SU-DHL-6 (cell line): ENCODE measurements around the gene PDCD1.

ENCODE experiments used
- H2AFZ ChIP-seq: fragments of 200-600 bp; sonication (generic); 2 replicates; pipeline ENCODE4 v1.6.1; 2014; ENCODE audit warnings: low read depth, mild to moderate bottlenecking, moderate library complexity, mixed read lengths, antibody characterized with exemption, low read length; ENCODE audit not compliant: severe bottlenecking
- H3F3A ChIP-seq: fragments of 200-600 bp; shearing (Covaris generic); 2 replicates; pipeline ENCODE4 v1.6.0; 2016; ENCODE audit warnings: antibody characterized with exemption, mild to moderate bottlenecking; ENCODE audit not compliant: insufficient read depth
- H3K27ac ChIP-seq: fragments of 200-600 bp; sonication (generic); 2 replicates; pipeline ENCODE4 v1.5.1; 2016; ENCODE audit warnings: low read depth, mild to moderate bottlenecking, low read length, moderate library complexity, mixed read lengths
- H3K27me3 ChIP-seq: fragments of 200-600 bp; sonication (generic), shearing (Covaris generic); 2 replicates; pipeline ENCODE4 v1.6.0; 2014; ENCODE audit warnings: mild to moderate bottlenecking, low read length
- H3K36me3 ChIP-seq: fragments of 200-600 bp; sonication (generic); 2 replicates; pipeline ENCODE4 v1.6.1; 2014; ENCODE audit warnings: mild to moderate bottlenecking, low read length, mixed read lengths
- H3K4me2 ChIP-seq: fragments of 300-600, 200-600 bp; shearing (Covaris generic), sonication (generic); 2 replicates; pipeline ENCODE4 v1.6.0; 2014; ENCODE audit warnings: low read length, low read depth, mild to moderate bottlenecking; ENCODE audit not compliant: poor library complexity, severe bottlenecking
- H3K4me3 ChIP-seq: fragments of 200-600 bp; sonication (generic); 2 replicates; pipeline ENCODE4 v1.5.1; 2014; ENCODE audit warnings: antibody characterized with exemption, low read length, mild to moderate bottlenecking, mixed read lengths; ENCODE audit not compliant: insufficient read depth, poor library complexity, severe bottlenecking
- H3K79me2 ChIP-seq: fragments of 200-600 bp; sonication (generic); 2 replicates; pipeline ENCODE4 v1.6.1; 2014; ENCODE audit warnings: mild to moderate bottlenecking, low read length, moderate library complexity; ENCODE audit not compliant: insufficient read depth
- H3K9ac ChIP-seq: fragments of 200-600 bp; sonication (generic); 2 replicates; pipeline ENCODE4 v1.7.0; 2014; ENCODE audit warnings: mild to moderate bottlenecking, low read length
- H3K9me2 ChIP-seq: fragments of 200-600 bp; sonication (generic); replicated peaks from 2 replicates; pipeline ENCODE4 v1.6.1; 2014; ENCODE audit warnings: low read length; ENCODE audit not compliant: insufficient read depth
- H3K9me3 ChIP-seq: fragments of 200-600 bp; sonication (generic); 2 replicates; pipeline ENCODE4 v1.6.1; 2014; ENCODE audit warnings: low read length, mixed read lengths; ENCODE audit not compliant: insufficient read depth
- H4K20me1 ChIP-seq: fragments of 200-600 bp; sonication (generic); 2 replicates; pipeline ENCODE4 v1.6.1; 2014; ENCODE audit warnings: low read depth, mild to moderate bottlenecking, antibody characterized with exemption, low read length, moderate library complexity, mixed read lengths
- CTCF ChIP-seq: fragments of 200-600 bp; sonication (generic); IDR thresholded peaks from one replicate; pipeline ENCODE4 v1.5.1; 2017; ENCODE audit warnings: antibody characterized with exemption, mild to moderate bottlenecking, low read length, moderate library complexity; ENCODE audit not compliant: insufficient read depth, poor library complexity, severe bottlenecking
- EZH2phosphoT487 ChIP-seq: fragments of 200-600 bp; sonication (generic), shearing (Covaris generic); conservative IDR thresholded peaks from 2 replicates; pipeline ENCODE4 v1.6.1; 2018; ENCODE audit warnings: mild to moderate bottlenecking, antibody characterized with exemption, low read length, moderate library complexity, mixed read lengths

The PDCD1 gene

DNA sequence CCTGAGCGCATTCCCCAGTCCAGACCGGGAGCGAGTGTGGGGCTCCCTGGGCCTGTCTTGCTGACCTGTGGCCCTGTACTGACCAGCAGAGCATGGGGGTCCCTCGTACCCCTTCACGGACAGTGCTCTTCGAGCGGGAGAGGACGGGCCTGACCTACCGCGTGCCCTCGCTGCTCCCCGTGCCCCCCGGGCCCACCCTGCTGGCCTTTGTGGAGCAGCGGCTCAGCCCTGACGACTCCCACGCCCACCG, 44.4 kb downstream of the PDCD1 start:
- Histone ChIP-seq H3K9ac (no peak overlapping the region), H3K27me3 (no peaks in the 10 kb centered on the region), H3K9me2 (no peaks in the 10 kb centered on the region), H3F3A (no peaks in the 10 kb centered on the region), H3K9me3 (no peaks in the 10 kb centered on the region), H3K4me2 (no peak overlapping the region), H3K79me2 (no peaks in the 10 kb centered on the region), H2AFZ (no peak overlapping the region), H3K4me3 (no peak overlapping the region), H3K36me3 (no peaks in the 10 kb centered on the region), H4K20me1 (no peaks in the 10 kb centered on the region), H3K27ac (no peak overlapping the region)
- no peak for TF ChIP-seq CTCF
- no peak for TF ChIP-seq EZH2phosphoT487

DNA sequence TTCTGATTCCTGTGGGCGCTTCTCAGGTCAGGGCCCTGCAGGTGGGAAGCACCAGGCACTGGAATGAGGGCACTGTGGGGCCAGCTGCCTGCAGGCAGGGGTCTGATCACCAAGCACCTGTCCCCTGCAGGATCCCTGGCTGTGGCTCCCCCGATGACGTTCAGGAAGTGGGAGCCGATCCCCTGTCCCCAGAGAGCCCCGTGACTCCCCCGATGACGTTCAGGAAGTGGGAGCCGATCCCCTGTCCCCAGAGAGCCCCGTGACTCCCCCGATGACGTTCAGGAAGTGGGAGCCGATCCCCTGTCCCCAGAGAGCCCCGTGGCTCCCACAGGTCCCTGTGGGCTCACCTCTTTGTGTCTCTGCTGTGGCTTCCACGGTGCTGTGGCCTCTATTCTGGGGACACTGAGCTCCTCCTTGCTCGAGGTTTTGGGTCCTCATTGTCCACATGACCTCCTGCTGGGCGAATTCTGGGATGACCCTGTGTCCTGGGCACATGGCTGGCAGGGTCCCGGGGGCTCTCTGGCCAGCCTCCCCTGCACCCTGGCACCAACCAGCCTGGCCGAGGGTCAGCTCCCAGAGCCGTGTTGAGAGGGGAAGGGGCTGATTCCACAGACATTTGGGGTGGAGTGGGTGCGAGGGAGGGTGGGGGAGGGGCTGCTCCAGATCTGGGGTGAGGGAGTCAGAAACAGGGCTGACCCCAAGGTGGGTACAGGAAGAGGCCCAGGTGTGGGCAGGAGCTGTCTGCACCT, 44.9 kb downstream of the PDCD1 start:
- Histone ChIP-seq H4K20me1 (no peaks in the 10 kb centered on the region), H3K4me2 (no peak overlapping the region), H3K79me2 (no peaks in the 10 kb centered on the region), H3K9ac (no peak overlapping the region), H2AFZ (no peak overlapping the region), H3K4me3 (no peak overlapping the region), H3K27ac (no peak overlapping the region), H3K27me3 (no peaks in the 10 kb centered on the region), H3K9me3 (no peaks in the 10 kb centered on the region), H3K9me2 (no peaks in the 10 kb centered on the region), H3K36me3 (no peaks in the 10 kb centered on the region), H3F3A (no peaks in the 10 kb centered on the region)
- TF ChIP-seq CTCF (no peak), EZH2phosphoT487 (no peak)

- Histone ChIP-seq H3K4me3 (no peak overlapping the region), H3K79me2 (no peaks in the 10 kb centered on the region), H3K9me3 (no peaks in the 10 kb centered on the region), H3K4me2 (no peak overlapping the region), H3K27ac (no peak overlapping the region), H4K20me1 (no peaks in the 10 kb centered on the region), H2AFZ (no peak overlapping the region), H3K36me3 (no peaks in the 10 kb centered on the region), H3K27me3 (no peaks in the 10 kb centered on the region), H3F3A (no peaks in the 10 kb centered on the region), H3K9me2 (no peaks in the 10 kb centered on the region), H3K9ac (no peak overlapping the region)
- TF ChIP-seq EZH2phosphoT487 (no peak), CTCF (no peak)
These were observed 45.7 kb downstream of the PDCD1 start for GRCh38 chr2:241812730-241813643.
